ENCODE results near the gene EPB41L5.
A peak's percentile ranks its signal among the peaks of the same experiment; 100 is the strongest.
"Not testable (repeated sequence)": the region's sequence is repeated elsewhere in the genome, so short reads cannot be mapped to it uniquely, and the experiment has no call there.

The EPB41L5 gene

DNA sequence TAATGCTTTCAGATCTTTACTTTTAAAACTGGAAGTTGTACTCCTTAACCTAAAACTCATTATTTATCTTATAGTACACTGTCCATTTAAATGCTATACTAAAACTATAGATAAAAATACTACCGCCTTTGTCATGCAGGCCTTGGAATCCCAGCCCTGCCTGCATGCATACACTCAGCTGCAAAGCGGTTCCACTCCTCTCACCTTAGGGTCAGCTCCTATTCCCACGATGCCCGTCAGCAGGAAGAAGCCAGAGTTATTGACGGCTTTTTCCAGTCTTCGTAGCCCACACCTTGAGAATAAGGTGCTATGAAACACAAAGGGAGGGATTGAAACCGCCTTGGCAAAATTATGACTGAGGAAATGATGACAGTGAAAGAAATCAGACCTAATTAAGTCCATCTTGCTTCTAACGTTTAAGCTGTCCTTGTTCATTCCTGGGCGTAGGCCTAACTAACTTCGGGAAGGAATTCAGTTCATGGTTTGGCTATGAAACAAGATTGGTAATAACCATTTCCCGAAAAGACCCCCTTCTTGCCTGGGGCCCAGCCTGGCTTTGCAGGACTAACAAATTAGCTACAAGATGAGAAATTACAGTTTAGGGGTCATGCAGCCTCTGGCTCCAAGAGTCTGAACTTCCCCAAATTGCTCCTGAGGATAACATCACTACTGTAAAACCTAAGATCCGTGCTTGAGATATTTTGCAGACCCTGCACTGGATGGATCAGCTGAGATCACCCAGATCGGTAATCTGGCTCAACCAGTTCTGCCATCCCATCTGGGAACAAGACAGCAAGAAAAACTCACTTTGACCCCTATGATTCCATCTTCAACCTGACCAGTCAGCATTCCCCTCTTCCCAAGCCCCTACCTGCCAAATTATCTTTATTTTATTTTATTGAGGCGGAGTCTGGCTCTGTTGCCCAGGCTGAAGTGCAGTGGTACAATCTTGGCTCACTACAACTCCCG is 17.1 kb downstream of the EPB41L5 start:
- FAIRE-seq (no peak), DNase-seq (ENCODE audit: low spot score) (no peak)

GRCh38 chr2:120032297-120032696 is 19.4 kb downstream of the EPB41L5 start:
- DNase-seq (ENCODE audit: low spot score) (no peak), FAIRE-seq (no peak)

GRCh38 chr2:120034027-120034426 is 21.1 kb downstream of the EPB41L5 start:
- FAIRE-seq (no peak), DNase-seq (ENCODE audit: low spot score) (no peak)

DNA sequence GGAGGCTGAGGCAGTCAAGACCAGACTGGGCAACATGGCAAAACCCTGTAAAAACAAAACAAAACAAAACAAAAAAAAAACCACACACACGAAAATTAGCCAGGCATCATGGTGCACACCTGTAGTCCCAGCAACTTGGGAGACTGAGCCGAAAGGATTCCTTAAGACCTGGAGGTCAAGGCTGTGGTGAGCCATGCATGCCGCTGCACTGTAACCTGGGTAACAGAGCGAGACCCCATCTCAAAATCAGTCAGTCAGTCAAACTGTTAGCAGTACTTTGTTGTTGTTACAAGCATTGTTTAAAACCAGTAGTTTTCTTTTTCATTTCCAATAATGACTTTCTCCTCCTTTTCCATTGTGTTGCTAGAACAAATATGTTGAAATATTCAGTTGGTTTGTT is 21.7 kb downstream of the EPB41L5 start:
- no peak for DNase-seq (ENCODE audit: low spot score)
- no peak for FAIRE-seq

- DNase-seq (ENCODE audit: low spot score) (no peak), FAIRE-seq (no peak)
Measured at GRCh38 chr2:120036145-120036544, 23.3 kb downstream of the EPB41L5 start.

DNA sequence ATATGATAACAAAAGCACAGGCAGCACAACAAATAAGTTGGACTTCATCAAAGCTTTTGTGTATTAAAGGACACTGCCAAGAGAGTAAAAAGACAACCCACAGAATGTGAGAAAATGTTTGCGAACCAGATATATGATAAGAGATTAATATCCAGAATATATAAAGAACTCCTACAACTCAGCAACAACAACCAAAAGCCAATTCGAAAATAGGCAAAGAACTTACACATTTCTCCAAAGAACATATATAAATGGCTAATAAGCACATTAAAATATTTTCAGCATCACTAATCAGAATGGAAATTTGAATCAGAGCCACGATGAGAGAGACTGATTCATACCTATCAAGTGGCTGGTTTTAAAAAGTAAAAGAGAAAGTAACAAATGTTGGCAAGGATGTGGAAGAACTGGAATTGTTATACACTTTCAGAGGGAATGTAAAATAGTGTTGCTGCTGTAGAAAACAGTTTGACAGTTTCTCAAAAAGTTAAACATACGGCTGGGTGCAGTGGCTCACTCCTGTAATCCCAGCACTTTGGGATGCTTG is 25.2 kb downstream of the EPB41L5 start:
- no peak for DNase-seq (ENCODE audit: low spot score)

DNA sequence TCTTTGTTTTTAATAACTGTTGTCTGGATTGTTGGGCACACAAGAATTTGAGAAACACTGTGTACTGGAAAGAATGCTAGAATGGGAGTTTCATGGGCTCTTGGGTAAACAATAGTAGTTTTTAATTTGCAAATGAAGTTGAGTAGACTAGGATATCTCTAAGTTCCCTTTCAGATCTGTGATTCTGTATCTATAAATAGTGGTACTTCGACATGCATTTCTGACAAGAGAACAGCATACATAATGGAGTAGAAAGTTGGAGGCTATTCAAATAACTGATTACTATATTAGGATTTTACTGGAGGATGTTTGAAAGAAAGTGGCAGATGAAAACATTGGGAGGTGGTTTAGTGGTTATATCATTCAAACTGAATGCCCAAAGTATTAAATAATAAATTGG is 29.5 kb downstream of the EPB41L5 start:
- FAIRE-seq (no peak), DNase-seq (ENCODE audit: low spot score) (no peak)

More for the DNA sequence above, 25.2 kb downstream of the EPB41L5 start:
- FAIRE-seq: no peak

GRCh38 chr2:120044336-120044735 is 31.5 kb downstream of the EPB41L5 start:
- no peak for DNase-seq (ENCODE audit: low spot score)
- FAIRE-seq: no peak

DNA sequence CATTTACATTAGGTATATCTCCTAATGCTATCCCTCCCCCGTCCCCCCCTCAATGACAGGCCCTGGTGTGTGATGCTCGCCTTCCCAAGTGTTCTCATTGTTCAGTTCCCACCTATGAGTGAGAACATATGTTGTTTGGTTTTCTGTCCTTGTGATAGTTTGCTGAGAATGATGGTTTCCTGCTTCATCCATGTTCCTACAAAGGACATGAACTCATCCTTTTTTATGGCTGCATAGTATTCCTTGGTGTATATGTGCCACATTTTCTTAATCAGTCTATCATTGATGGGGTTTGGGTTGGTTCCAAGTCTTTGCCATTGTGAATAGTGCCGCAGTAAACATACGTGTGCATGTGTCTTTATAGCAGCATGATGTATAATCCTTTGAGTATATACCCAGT is 32.9 kb downstream of the EPB41L5 start:
- not testable (repeated sequence) for FAIRE-seq; DNase-seq (ENCODE audit: low spot score)

- not testable (repeated sequence) for DNase-seq (ENCODE audit: low spot score); FAIRE-seq
Measured at GRCh38 chr2:120046252-120046651, 33.4 kb downstream of the EPB41L5 start.

DNA sequence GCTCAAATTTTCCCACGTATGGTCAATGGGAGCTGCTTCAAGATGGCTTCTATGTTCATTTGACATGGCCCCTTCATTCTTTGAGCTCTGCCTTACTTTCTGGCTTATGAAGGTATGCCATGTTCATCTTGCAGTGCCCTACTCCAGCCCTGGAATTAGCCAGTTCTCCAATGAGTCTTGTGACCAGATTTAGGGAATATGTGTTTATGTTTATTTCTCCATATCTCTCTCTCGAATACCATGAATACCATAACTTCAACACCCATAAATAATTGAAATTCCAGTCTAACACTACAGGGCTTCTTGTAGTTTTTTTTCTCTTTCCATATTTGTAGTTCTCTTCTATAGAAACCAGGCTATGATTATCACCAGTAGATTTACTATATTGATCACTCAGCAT is 39.7 kb downstream of the EPB41L5 start:
- FAIRE-seq (no peak), DNase-seq (ENCODE audit: low spot score) (no peak)

GRCh38 chr2:120053891-120054290 is 41.0 kb downstream of the EPB41L5 start:
- no peak for DNase-seq (ENCODE audit: low spot score)
- FAIRE-seq: peak; percentile 69

- no peak for DNase-seq (ENCODE audit: low spot score)
- FAIRE-seq: no peak
Measured at GRCh38 chr2:120059483-120059882, 46.6 kb downstream of the EPB41L5 start.

DNA sequence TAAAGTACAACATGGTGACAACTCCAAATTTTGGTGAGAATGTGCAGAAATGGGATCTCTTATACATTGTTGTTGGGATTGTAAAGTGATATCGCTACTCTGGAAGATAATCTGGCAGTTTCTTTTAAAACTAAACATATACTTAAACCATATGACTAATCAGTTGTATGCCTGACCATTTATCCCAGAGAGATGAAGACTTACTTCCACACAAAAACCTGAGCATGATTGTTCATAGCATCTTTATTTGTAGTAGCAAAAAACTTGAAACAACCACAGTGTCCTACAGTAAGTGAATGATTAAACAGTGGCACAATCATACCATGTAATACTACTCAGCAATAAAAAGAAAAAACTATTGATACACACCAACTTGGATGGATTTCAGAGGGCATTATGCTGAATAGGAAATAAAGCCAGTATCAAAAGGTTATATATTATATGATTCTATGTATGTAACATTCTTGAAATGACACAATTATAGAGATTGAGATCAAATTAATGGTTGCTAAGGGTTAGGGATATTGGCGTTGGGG is 47.3 kb downstream of the EPB41L5 start:
- DNase-seq (ENCODE audit: low spot score) (no peak), FAIRE-seq (no peak)

DNA sequence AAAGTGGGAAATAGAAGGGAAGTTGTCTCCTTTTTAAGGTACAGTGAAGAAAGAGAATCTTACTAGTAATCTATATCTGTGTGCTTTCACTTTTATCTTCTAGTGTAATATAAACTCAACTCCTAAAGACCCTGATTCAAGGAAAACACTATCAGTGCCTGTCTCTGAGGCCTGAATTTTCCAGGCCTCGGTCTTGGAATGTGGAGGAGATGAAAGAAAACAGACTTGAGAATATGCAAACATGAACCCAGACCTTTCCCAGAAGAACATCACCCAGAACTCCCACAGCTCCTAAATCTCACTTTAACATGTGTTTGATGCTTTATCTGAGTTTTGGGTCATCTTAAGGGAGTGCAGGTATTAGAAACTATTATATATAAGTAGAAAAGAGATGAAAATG is 51.8 kb downstream of the EPB41L5 start:
- no peak for FAIRE-seq
- DNase-seq (ENCODE audit: low spot score): no peak

DNA sequence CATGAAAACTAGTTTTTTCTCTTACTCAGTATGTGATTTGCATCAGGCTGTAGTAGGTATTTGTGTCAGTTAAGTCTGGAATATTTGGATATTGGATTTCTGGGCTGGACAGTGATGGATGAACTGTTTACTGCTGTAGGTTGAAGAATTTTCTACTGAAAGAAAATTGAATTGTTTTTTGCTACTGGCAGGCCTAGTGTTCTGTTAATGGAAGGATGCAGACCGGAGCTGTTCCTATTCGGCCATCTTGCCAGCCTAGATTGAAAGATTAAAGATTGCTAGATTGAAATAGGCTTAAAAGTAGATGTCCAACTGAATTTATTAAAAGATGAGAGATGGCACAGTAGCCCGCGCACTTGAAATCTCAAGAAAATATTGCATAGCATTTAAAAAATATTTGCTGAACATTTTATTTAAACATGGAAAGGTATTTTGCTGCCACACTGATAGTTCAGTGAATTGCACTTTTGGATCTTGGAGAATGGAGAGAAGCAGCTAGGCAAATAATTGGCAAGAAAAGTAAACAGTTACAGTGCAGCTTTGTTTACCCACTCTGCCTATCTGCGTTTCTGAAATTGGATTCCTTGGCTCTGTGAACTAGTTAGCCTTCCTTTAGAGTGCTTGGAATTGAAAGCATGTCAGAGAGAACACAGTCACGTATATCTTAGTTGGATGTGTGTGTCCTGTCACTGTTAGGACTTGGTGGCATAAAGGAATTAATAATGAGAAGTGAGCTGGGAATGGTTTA is 54.1 kb downstream of the EPB41L5 start:
- FAIRE-seq (no peak), DNase-seq (ENCODE audit: low spot score) (no peak)

DNA sequence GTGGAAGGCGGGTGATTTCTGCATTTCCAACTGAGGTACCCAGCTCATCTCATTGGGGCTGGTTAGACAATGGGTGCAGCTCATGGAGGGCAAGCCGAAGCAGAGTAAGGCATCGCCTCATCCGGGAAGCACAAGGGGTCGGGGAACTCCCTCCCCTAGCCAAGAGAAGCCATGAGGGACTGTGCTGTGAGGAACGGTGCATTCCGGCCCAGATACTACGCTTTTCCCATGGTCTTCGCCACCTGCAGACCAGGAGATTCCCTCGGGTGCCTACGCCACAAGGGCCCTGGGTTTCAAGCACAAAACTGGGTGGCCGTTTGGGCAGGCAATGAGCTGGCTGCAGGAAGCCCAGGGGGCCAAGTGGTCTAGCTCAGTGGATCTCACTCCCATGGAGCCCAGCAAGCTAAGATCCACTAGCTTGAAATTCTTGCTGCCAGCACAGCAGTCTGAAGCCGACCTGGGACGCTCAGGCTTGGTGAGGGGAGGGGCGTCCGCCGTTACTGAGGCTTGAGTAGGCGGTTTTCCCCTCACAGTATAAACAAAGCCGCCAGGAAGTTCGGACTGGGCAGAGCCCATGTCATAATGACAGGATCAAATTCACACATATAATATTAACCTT is 55.3 kb downstream of the EPB41L5 start:
- FAIRE-seq; DNase-seq (ENCODE audit: low spot score): not testable (repeated sequence)

GRCh38 chr2:120075545-120075944 is 62.7 kb downstream of the EPB41L5 start:
- no peak for FAIRE-seq

GRCh38 chr2:120077896-120078295 is 65.0 kb downstream of the EPB41L5 start:
- no peak for DNase-seq (ENCODE audit: low spot score)
- no peak for FAIRE-seq

More at GRCh38 chr2:120075545-120075944, 62.7 kb downstream of the EPB41L5 start:
- DNase-seq (ENCODE audit: low spot score): no peak

GRCh38 chr2:120079647-120080046 is 66.8 kb downstream of the EPB41L5 start:
- FAIRE-seq (no peak), DNase-seq (ENCODE audit: low spot score) (no peak)

DNA sequence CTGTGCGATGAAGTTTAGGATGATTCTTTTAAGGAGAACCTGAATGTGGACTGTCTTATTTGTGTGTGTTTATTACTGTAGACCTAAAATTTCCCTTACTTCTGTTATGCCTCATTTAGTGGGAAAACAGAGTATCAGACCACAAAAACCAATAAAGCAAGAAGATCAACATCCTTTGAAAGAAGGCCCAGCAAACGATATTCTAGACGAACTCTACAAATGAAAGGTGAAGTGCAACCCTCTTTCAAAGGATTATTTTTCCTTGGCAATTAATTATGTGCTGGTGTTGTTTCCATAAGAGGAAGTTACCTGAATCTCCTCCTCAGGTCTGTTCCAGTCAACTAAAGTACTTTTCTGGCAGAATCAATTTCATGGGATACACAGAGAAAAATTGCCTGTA is 78.6 kb downstream of the EPB41L5 start:
- no peak for DNase-seq (ENCODE audit: low spot score)
- FAIRE-seq: no peak

All from urothelium cell line (cell line).